22Rv1 (cell line): ENCODE measurements around the gene KAZN.

ENCODE experiments used
- CTCF ChIP-seq: fragments of 450-650 bp; IDR thresholded peaks from 2 replicates; pipeline ENCODE4 v1.5.1; 2017; ENCODE audit warnings: mild to moderate bottlenecking
- ZFX ChIP-seq: fragments of 450-650 bp; IDR thresholded peaks from 2 replicates; pipeline ENCODE4 v1.6.1; 2017; ENCODE audit warnings: antibody characterized with exemption, borderline replicate concordance

GRCh38 chr1:14955402-14955801 lies 356.9 kb downstream of the KAZN start:
- TF ChIP-seq CTCF (no peak), ZFX (no peak)
